WTC11 (cell line): ENCODE measurements around the gene CYBA. TPM values are rescaled to one million over a fixed set of nuclear protein-coding genes. Genes with fewer than 3 reads are reported as not detected.

Experiments used
- ATAC-seq: fragments of 200-7000 bp; cut with Tn5 transposase; 2 replicates; pipeline ENCODE4 v1.10.0; 2021; ENCODE audit warnings: mild to moderate bottlenecking, moderate library complexity
- CTCF ChIA-PET: fragments of 300-600 bp; sonication (Branson Sonifier 250); formaldehyde crosslinking; loops from one replicate; lab custom pipeline; 2021; ENCODE audit warnings: antibody characterized with exemption; lab: Charles Lee
- POLR2A ChIA-PET: fragments of 350-600 bp; sonication (Branson Sonifier 250); formaldehyde crosslinking; loops from one replicate; lab custom pipeline; 2021; ENCODE audit warnings: antibody characterized with exemption; lab: Charles Lee
- DNase-seq: peaks from one replicate; pipeline ENCODE4 v3.0.0; 2021; ENCODE audit warnings: low spot score
- H3K27ac Mint-ChIP-seq: 2 replicates; pipeline ENCODE4 v1.8.0; 2021; ENCODE audit warnings: mixed read lengths
- H3K27me3 Mint-ChIP-seq: 2 replicates; pipeline ENCODE4 v1.8.0; 2021; ENCODE audit warnings: low read depth, mild to moderate bottlenecking, moderate library complexity, mixed read lengths
- H3K36me3 Mint-ChIP-seq: 2 replicates; pipeline ENCODE4 v1.8.0; 2021; ENCODE audit warnings: mixed read lengths
- H3K4me1 Mint-ChIP-seq: 2 replicates; pipeline ENCODE4 v1.8.0; 2022; ENCODE audit warnings: mixed read lengths
- H3K4me3 Mint-ChIP-seq: 2 replicates; pipeline ENCODE4 v1.8.0; 2021; ENCODE audit warnings: mild to moderate bottlenecking, moderate library complexity, mixed read lengths
- H3K9me3 Mint-ChIP-seq: 2 replicates; pipeline ENCODE4 v1.8.0; 2021; ENCODE audit warnings: mixed read lengths
- ATF1 ChIP-seq: sonication (generic); formaldehyde crosslinking; IDR thresholded peaks from 2 replicates; pipeline ENCODE4 v1.8.1; 2023; ENCODE audit warnings: mild to moderate bottlenecking, moderate library complexity, missing genetic modification reagents
- ETV6 ChIP-seq: sonication (generic); formaldehyde crosslinking; IDR thresholded peaks from 2 replicates; pipeline ENCODE4 v1.8.1; 2022; ENCODE audit warnings: mild to moderate bottlenecking, missing genetic modification reagents
- FOXJ3 ChIP-seq: sonication (generic); formaldehyde crosslinking; IDR thresholded peaks from 2 replicates; pipeline ENCODE4 v1.9.0; 2021; ENCODE audit warnings: missing genetic modification reagents, mild to moderate bottlenecking, borderline replicate concordance
- FOXP1 ChIP-seq: sonication (generic); formaldehyde crosslinking; IDR thresholded peaks from 2 replicates; pipeline ENCODE4 v1.8.0; 2022; ENCODE audit warnings: missing genetic modification reagents, mild to moderate bottlenecking, moderate library complexity, borderline replicate concordance
- GTF2I ChIP-seq: fragments of 250-450 bp; sonication (Bioruptor Pico); conservative IDR thresholded peaks from 2 replicates; pipeline ENCODE4 v1.4.0; 2021; ENCODE audit warnings: mild to moderate bottlenecking
- KAT7 ChIP-seq: sonication (generic); formaldehyde crosslinking; IDR thresholded peaks from 2 replicates; pipeline ENCODE4 v1.8.1; 2023; ENCODE audit warnings: missing genetic modification reagents, mild to moderate bottlenecking, borderline replicate concordance
- MYBL2 ChIP-seq: sonication (generic); formaldehyde crosslinking; IDR thresholded peaks from 2 replicates; pipeline ENCODE4 v1.8.1; 2023; ENCODE audit warnings: mild to moderate bottlenecking, moderate library complexity, missing genetic modification reagents
- NFE2L1 ChIP-seq: sonication (generic); formaldehyde crosslinking; IDR thresholded peaks from 2 replicates; pipeline ENCODE4 v1.8.1; 2023; ENCODE audit warnings: missing genetic modification reagents
- NR2C2 ChIP-seq: sonication (generic); formaldehyde crosslinking; IDR thresholded peaks from 2 replicates; pipeline ENCODE4 v1.8.0; 2022; ENCODE audit warnings: mild to moderate bottlenecking, missing genetic modification reagents
- PRRX2 ChIP-seq: fragments of 250-450 bp; sonication (Bioruptor Pico); IDR thresholded peaks from 2 replicates; pipeline ENCODE4 v1.8.0; 2021; ENCODE audit warnings: mild to moderate bottlenecking
- SOX15 ChIP-seq: fragments of 250-450 bp; sonication (Bioruptor Pico); IDR thresholded peaks from 2 replicates; pipeline ENCODE4 v1.9.0; 2021; ENCODE audit warnings: mild to moderate bottlenecking
- SP1 ChIP-seq: sonication (generic); formaldehyde crosslinking; conservative IDR thresholded peaks from 2 replicates; pipeline ENCODE4 v1.8.1; 2022; ENCODE audit warnings: missing genetic modification reagents
- TEAD1 ChIP-seq: sonication (generic); formaldehyde crosslinking; IDR thresholded peaks from 2 replicates; pipeline ENCODE4 v1.8.0; 2022; ENCODE audit warnings: mild to moderate bottlenecking, missing genetic modification reagents
- TP53 ChIP-seq: sonication (generic); formaldehyde crosslinking; IDR thresholded peaks from 2 replicates; pipeline ENCODE4 v1.8.1; 2023; ENCODE audit warnings: mild to moderate bottlenecking, missing genetic modification reagents
- ZNF423 ChIP-seq: fragments of 250-450 bp; sonication (Bioruptor Pico); IDR thresholded peaks from 2 replicates; pipeline ENCODE4 v2.1.2; 2022; ENCODE audit warnings: mild to moderate bottlenecking, moderate library complexity
- total RNA-seq: library from RNA; stranded (reverse); gene quantifications from 3 replicates; pipeline ENCODE4 v1.2.3, GENCODE V29; 2021
- TF ChIP-seq, protein P1 (sequence below): sonication (generic); formaldehyde crosslinking; IDR thresholded peaks from 2 replicates; pipeline ENCODE4 v1.8.0; 2022; ENCODE audit warnings: mild to moderate bottlenecking, missing genetic modification reagents

Gene CYBA
- total RNA-seq, 1 experiment from 2014 or later, result 169 TPM

DNA sequence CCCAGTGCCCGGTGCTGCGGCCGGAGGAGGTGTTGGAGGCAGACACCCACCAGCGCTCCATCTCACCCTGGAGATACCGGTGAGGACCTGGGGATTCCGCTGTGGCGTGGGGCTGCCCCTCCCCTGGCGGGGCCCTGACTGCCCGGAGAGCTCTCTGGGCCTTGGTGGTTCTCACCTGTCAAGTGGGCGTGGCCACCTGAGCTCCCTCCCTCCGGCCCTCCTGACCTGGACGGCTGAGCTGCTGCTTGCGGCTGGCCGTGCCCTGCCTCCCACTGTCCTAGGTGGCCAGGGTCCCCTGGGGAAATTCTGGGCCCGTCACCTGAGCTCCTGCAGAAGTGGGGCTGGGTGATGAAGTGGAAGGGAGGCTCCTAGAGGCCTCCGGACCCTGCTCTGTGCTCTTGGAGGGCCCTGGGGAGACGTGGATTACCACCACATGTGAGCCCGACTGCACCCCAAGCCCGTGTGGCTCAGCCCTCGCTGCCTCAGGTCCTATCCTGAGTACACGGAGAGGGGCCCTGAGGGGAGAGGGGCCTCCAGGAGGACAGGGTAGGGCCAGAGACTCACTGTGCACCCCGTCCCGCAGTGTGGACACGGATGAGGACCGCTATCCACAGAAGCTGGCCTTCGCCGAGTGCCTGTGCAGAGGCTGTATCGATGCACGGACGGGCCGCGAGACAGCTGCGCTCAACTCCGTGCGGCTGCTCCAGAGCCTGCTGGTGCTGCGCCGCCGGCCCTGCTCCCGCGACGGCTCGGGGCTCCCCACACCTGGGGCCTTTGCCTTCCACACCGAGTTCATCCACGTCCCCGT lies 11.4 kb downstream of the CYBA start (continued):
- TF ChIP-seq FOXJ3, result no peak
- TF ChIP-seq PRRX2 (CRISPR knock-in tag), result no peak
- no peak for TF ChIP-seq TEAD1 (CRISPR knock-in tag)
- no peak for TF ChIP-seq TP53 (CRISPR knock-in tag)
- no peak for TF ChIP-seq ATF1 (CRISPR knock-in tag)

DNA sequence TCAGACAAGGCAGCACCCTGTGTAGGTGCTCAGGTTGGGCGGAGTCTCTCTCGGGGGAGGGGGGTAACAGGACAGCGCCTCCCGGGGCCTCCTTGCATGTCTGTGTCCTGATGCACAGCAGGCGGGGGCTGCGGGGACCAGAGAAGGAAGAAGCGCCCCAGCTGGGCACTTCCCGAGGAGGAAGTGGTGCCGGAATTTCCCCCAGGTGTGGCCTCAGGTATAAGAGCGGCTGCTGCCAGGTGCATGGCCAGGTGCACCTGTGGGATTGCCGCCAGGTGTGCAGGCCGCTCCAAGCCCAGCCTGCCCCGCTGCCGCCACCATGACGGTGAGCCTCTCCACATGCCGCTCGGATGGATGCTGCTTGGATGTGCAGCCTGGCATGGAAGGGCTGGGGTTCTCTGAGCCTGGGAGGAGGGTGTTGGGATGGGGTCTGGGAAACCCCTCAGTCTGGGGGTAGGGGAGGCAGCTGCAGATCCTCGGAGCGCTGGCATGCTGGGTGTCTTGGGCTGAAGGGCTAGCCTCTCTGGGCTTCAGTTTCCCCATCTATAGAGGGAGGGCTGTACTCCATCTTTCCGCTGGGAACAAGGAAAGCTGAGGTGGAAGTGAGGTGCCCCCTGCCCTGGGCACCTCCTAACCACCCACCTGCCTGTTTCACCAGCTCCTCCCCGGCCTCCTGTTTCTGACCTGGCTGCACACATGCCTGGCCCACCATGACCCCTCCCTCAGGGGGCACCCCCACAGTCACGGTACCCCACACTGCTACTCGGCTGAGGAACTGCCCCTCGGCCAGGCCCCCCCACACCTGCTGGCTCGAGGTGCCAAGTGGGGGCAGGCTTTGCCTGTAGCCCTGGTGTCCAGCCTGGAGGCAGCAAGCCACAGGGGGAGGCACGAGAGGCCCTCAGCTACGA lies 12.3 kb downstream of the CYBA start, which contains the start of gene IL17C:
IL17C (plus strand) TSS at position 250 of the 908 bp plus-strand sequence; CDS start at position 320, 70 bp downstream.
- H3K4me1 Mint-ChIP-seq, result peaks cover 38% of the 10 kb centered on the region

DNA sequence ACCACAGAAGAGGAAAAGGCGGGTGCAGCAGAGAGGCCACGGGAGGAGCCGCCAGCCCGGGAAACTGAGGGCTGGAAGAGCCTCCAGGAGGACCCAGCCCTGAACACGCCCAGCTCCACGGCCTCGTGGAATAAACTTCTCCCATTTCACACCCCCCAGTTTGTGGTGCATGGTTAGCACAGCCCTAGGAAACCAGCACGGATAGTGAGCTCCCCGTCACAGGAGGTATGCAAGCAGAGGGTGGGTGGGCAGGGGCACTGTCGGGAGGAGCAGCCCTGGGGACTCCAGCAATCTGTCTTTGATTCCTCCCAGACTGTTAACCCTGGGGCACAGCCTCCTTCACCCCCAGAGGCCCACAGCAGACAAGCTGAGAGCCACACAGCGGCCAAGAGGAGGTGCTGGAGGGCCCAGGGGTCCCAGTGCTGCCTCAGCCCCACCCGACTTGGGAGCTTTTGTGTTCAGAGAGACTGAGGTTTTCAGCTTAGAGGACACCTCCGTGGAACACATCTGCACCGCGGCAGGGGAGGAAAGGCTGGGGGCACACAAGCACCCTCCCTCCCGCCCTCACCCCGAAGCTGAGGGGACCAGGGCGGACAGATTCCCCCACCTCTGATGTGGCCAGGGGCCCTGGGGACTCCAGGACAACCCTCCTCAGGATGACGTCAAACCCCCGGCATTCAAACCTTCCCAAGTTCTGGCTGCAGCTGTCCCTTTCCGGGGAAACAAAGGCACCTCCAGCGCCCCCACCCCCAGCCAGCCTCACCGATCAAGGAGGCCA lies 14.2 kb downstream of the CYBA start:
- ATAC-seq (no peak), DNase-seq (no peak)
- Mint-ChIP-seq H3K27ac (no peak overlapping the region), H3K4me1 (peaks cover 38% of the 10 kb centered on the region), H3K27me3 (peaks cover 22% of the 10 kb centered on the region), H3K9me3 (no peaks in the 10 kb centered on the region), H3K36me3 (0 out of 2 replicates have a peak, but pooled peaks cover 3% of the 10 kb centered on the region), H3K4me3 (no peak overlapping the region)
- CTCF ChIA-PET, result interaction anchor here (0.6 to 5.0 kb wide), 11 partner anchors 8 to 123 kb away, joined by 3 to 34 read pairs (median 7); partner anchors contain the start of genes CYBA and SNAI3
- POLR2A ChIA-PET, result no interaction called here
- no peak for TF ChIP-seq SOX15 (CRISPR knock-in tag)
- no peak for TF ChIP-seq KAT7 (CRISPR knock-in tag)

More for the DNA sequence above, 12.3 kb downstream of the CYBA start, which contains the start of gene IL17C:
- H3K9me3 Mint-ChIP-seq, result no peaks in the 10 kb centered on the region
- peaks cover 22% of the 10 kb centered on the region for H3K27me3 Mint-ChIP-seq
- H3K27ac Mint-ChIP-seq, result peak within 1 kb of the TSS; percentile 38
- CTCF ChIA-PET, result interaction anchor here (0.6 to 5.0 kb wide), 11 partner anchors 8 to 683 kb away, joined by 3 to 34 read pairs (median 4); partner anchors contain the start of genes CYBA and SNAI3
- TF ChIP-seq GTF2I, result no peak
- TF ChIP-seq FOXP1 (CRISPR knock-in tag), result peak; percentile 14; the same call in 1 of the 2 replicates
- TF ChIP-seq SP1, result peak; percentile 55; the same call in 1 of the 2 replicates
- peak; percentile 92 for TF ChIP-seq ZNF423 (CRISPR knock-in tag)
- TF ChIP-seq TP53 (CRISPR knock-in tag), result 0 out of 2 replicates have a peak, but pooled peaks have one; percentile 12
- TF ChIP-seq NFE2L1, result no peak
- peak; percentile 99 for TF ChIP-seq ETV6
- 0 out of 2 replicates have a peak, but pooled peaks have one; percentile 22 for TF ChIP-seq MYBL2 (CRISPR knock-in tag)
- TF ChIP-seq NR2C2 (CRISPR knock-in tag), result no peak
- TF ChIP-seq, protein P1, sequence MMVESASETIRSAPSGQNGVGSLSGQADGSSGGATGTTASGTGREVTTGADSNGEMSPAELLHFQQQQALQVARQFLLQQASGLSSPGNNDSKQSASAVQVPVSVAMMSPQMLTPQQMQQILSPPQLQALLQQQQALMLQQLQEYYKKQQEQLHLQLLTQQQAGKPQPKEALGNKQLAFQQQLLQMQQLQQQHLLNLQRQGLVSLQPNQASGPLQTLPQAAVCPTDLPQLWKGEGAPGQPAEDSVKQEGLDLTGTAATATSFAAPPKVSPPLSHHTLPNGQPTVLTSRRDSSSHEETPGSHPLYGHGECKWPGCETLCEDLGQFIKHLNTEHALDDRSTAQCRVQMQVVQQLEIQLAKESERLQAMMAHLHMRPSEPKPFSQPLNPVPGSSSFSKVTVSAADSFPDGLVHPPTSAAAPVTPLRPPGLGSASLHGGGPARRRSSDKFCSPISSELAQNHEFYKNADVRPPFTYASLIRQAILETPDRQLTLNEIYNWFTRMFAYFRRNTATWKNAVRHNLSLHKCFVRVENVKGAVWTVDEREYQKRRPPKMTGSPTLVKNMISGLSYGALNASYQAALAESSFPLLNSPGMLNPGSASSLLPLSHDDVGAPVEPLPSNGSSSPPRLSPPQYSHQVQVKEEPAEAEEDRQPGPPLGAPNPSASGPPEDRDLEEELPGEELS (CRISPR knock-in tag), result peak; percentile 10; the same call in 1 of the 2 replicates
- TF ChIP-seq, all 79 proteins: peak for 7
- Mint-ChIP-seq H3K4me3 (peak within 1 kb of the TSS; percentile 38), H3K36me3 (no peaks in the 10 kb centered on the region)
- peak; percentile 64 for DNase-seq
- POLR2A ChIA-PET, result interaction anchor here (0.7 to 1.2 kb wide), 2 partner anchors 10 to 11 kb away, joined by 3 to 6 read pairs; no protein-coding TSS in a partner anchor
- no peak for ATAC-seq
